HepG2 (cell line): ENCODE results near the gene TAF8. TPM values are rescaled to one million over a fixed set of nuclear protein-coding genes. Genes with fewer than 3 reads are reported as not detected.
A peak's percentile ranks its signal among the peaks of the same experiment; 100 is the strongest.

Experiments used
- BCL6 ChIP-seq: IDR thresholded peaks from 2 replicates; pipeline ENCODE4 v1.6.1; 2016; ENCODE audit warnings: missing genetic modification reagents, missing compliant biosample characterization
- CEBPG ChIP-seq: IDR thresholded peaks from 2 replicates; pipeline ENCODE4 v1.6.1; 2016
- DDIT3 ChIP-seq: sonication (generic); formaldehyde crosslinking; IDR thresholded peaks from 2 replicates; pipeline ENCODE4 v1.4.0; 2020; ENCODE audit warnings: mild to moderate bottlenecking, missing genetic modification reagents
- HBP1 ChIP-seq: IDR thresholded peaks from 2 replicates; pipeline ENCODE4 v1.6.1; 2016; ENCODE audit warnings: low read depth, control low read depth
- HNF4A ChIP-seq: sonication (generic); formaldehyde crosslinking; IDR thresholded peaks from 2 replicates; pipeline ENCODE4 v1.4.0; 2020; ENCODE audit warnings: missing genetic modification reagents
- KLF9 ChIP-seq: IDR thresholded peaks from 2 replicates; pipeline ENCODE4 v1.6.1; 2016; ENCODE audit warnings: low read depth
- PAWR ChIP-seq: sonication (generic); formaldehyde crosslinking; IDR thresholded peaks from 2 replicates; pipeline ENCODE4 v1.4.0; 2020; ENCODE audit warnings: missing genetic modification reagents, mild to moderate bottlenecking, borderline replicate concordance
- PBX2 ChIP-seq: IDR thresholded peaks from 2 replicates; pipeline ENCODE4 v1.6.1; 2016; ENCODE audit warnings: control low read depth
- SAFB2 ChIP-seq: sonication (generic); formaldehyde crosslinking; IDR thresholded peaks from 2 replicates; pipeline ENCODE4 v1.5.1; 2020; ENCODE audit warnings: missing genetic modification reagents, low read depth, mild to moderate bottlenecking, borderline replicate concordance
- SCMH1 ChIP-seq: sonication (generic); formaldehyde crosslinking; IDR thresholded peaks from 2 replicates; pipeline ENCODE4 v1.9.0; 2021; ENCODE audit warnings: missing genetic modification reagents, mild to moderate bottlenecking, borderline replicate concordance
- SNAPC5 ChIP-seq: sonication (generic); formaldehyde crosslinking; IDR thresholded peaks from 2 replicates; pipeline ENCODE4 v1.8.1; 2023; ENCODE audit warnings: mild to moderate bottlenecking, missing genetic modification reagents, borderline replicate concordance
- YY1 ChIP-seq: IDR thresholded peaks from 2 replicates; pipeline ENCODE4 v1.6.1; 2011; ENCODE audit warnings: low read length, low read depth, moderate library complexity, mild to moderate bottlenecking; ENCODE audit not compliant: insufficient read depth, insufficient replicate concordance
- ZFP91 ChIP-seq: sonication (generic); formaldehyde crosslinking; IDR thresholded peaks from 2 replicates; pipeline ENCODE4 v1.9.0; 2022; ENCODE audit warnings: missing genetic modification reagents, mild to moderate bottlenecking, borderline replicate concordance
- ZFY ChIP-seq: sonication (generic); formaldehyde crosslinking; IDR thresholded peaks from 2 replicates; pipeline ENCODE4 v1.4.0; 2020; ENCODE audit warnings: missing genetic modification reagents
- ZMAT3 ChIP-seq: sonication (generic); formaldehyde crosslinking; conservative IDR thresholded peaks from 2 replicates; pipeline ENCODE4 v1.7.0; 2021; ENCODE audit warnings: missing genetic modification reagents
- ZNF263 ChIP-seq: sonication (generic); formaldehyde crosslinking; IDR thresholded peaks from 2 replicates; pipeline ENCODE4 v1.4.0; 2020; ENCODE audit warnings: missing genetic modification reagents
- ZNF3 ChIP-seq: IDR thresholded peaks from 2 replicates; pipeline ENCODE4 v1.7.0; 2017; ENCODE audit warnings: inconsistent platforms
- ZNF362 ChIP-seq: sonication (generic); formaldehyde crosslinking; IDR thresholded peaks from 2 replicates; pipeline ENCODE4 v1.4.0; 2020; ENCODE audit warnings: missing genetic modification reagents, mild to moderate bottlenecking, borderline replicate concordance
- ZNF44 ChIP-seq: sonication (generic); formaldehyde crosslinking; IDR thresholded peaks from 2 replicates; pipeline ENCODE4 v1.5.1; 2020; ENCODE audit warnings: mild to moderate bottlenecking, missing genetic modification reagents
- ZNF547 ChIP-seq: sonication (generic); formaldehyde crosslinking; IDR thresholded peaks from 2 replicates; pipeline ENCODE4 v1.5.1; 2020; ENCODE audit warnings: mild to moderate bottlenecking, missing genetic modification reagents
- ZNF557 ChIP-seq: sonication (generic); formaldehyde crosslinking; IDR thresholded peaks from 2 replicates; pipeline ENCODE4 v1.4.0; 2020; ENCODE audit warnings: missing genetic modification reagents
- ZNF7 ChIP-seq: IDR thresholded peaks from 2 replicates; pipeline ENCODE4 v1.6.1; 2016; ENCODE audit warnings: missing biosample characterization, missing genetic modification reagents
- polyA plus RNA-seq, 8 experiments: library from polyadenylated mRNA; depleted of rRNA in 3 of 8; stranded (reverse) in 7 of 8; unstranded in 1 of 8; fragments of >200 nt; fragmentation: Illumina TruSeq in 4 of 8; extraction: Trizol in 4 of 8; gene quantifications; 2 replicates each; pipeline versions ENCODE4 v1.2.1 to v1.2.3, GENCODE V29; 2011 to 2016; ENCODE audit warnings: low read depth in 4 of 8, missing spikeins in 1 of 8, mixed read lengths in 1 of 8; ENCODE audit not compliant: insufficient read depth in 1 of 8
- total RNA-seq, 5 experiments: library from RNA; depleted of rRNA; stranded (reverse); fragments of >200 nt; fragmentation: Illumina TruSeq; extraction: Trizol; gene quantifications; 2 replicates each; pipeline ENCODE4 v1.2.3, GENCODE V29; 2016; ENCODE audit warnings: low read depth in 1 of 5

TAF8 gene
- total and polyA plus RNA-seq, 2 of the 13 experiments (the other 11 are each of a cell fraction or from before 2014, with no cell fraction given) = 25.2 to 25.8 TPM

GRCh38 chr6:42118162-42119001, 68.1 kb downstream of the TAF8 start (continued):
- TF ChIP-seq PBX2 (CRISPR knock-in tag) = no peak
- peak; percentile 47; the same call in 1 of the 2 replicates for TF ChIP-seq ZNF263 (CRISPR knock-in tag)
- TF ChIP-seq SNAPC5 (CRISPR knock-in tag) = no peak
- no peak for TF ChIP-seq ZNF557 (CRISPR knock-in tag)
- TF ChIP-seq ZNF7 (CRISPR knock-in tag) = no peak
- peak; percentile 79 for TF ChIP-seq ZNF362 (CRISPR knock-in tag)
- TF ChIP-seq ZMAT3 (CRISPR knock-in tag) = peak; percentile 71; the same call in 1 of the 2 replicates
- TF ChIP-seq ZNF44 (CRISPR knock-in tag) = 0 out of 2 replicates have a peak, but pooled peaks have one; percentile 63
- TF ChIP-seq SAFB2 (CRISPR knock-in tag) = peak; percentile 86; the same call in 1 of the 2 replicates
- peak; percentile 66 for TF ChIP-seq ZFP91 (CRISPR knock-in tag)
- no peak for TF ChIP-seq YY1
- no peak for TF ChIP-seq HBP1 (CRISPR knock-in tag)
- TF ChIP-seq HNF4A (CRISPR knock-in tag) = peak; percentile 94
- peak; percentile 59; the same call in 1 of the 2 replicates for TF ChIP-seq ZFY (CRISPR knock-in tag)
- TF ChIP-seq DDIT3 (CRISPR knock-in tag) = no peak
- TF ChIP-seq PAWR = no peak
- TF ChIP-seq SCMH1 = no peak
- TF ChIP-seq ZNF3 (CRISPR knock-in tag) = 0 out of 2 replicates have a peak, but pooled peaks have one; percentile 56
- TF ChIP-seq BCL6 = peak; percentile 28
- TF ChIP-seq CEBPG (CRISPR knock-in tag) = peak; percentile 3; the same call in 1 of the 2 replicates
- no peak for TF ChIP-seq KLF9 (CRISPR knock-in tag)
- no peak for TF ChIP-seq ZNF547 (CRISPR knock-in tag)
